ENCODE measurements around the gene LTO1.
"Not testable (repeated sequence)": the region's sequence is repeated elsewhere in the genome, so short reads cannot be mapped to it uniquely, and the experiment has no call there.

Gene LTO1

DNA sequence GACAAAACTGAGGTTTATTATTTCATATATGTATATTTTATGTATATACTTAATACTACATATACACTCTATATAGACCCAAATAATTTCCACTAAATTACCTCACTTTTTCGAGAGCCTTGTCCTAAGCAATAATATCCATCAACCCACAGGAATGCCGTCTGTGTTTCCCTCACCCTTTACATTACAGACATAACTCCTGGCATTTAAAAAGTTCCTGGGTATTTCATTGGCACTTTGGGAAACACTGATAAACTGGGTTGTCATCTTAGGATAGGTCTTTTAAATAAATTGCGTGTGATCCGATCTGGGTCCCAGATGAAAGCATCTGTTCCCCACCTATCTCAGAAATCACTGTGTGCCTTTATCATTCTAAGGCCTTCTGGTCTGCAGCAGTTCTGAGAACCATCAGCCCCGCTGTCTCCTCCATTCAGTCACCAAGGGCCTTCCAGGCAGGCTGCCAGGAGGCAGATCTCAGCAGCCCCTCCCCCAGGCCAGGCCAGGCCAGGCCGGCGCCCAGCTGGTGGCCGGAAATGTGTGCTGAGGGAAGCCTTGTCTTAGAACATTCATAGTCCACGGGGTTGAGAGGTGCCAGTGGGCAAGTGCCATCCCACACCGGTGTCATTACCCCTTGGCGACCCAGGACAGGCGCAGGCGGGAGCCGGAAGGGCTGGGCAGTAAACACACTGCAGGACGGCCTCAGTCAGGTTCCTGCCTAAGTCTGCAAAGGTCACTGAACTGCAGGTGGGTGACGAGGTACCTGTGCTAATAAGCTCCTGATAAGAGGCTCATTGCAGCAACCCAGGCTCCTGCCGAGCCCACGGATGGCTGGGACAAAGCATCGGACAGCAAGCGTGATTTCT, 25.4 kb upstream of the LTO1 start:
- no peak for DNase-seq

DNA sequence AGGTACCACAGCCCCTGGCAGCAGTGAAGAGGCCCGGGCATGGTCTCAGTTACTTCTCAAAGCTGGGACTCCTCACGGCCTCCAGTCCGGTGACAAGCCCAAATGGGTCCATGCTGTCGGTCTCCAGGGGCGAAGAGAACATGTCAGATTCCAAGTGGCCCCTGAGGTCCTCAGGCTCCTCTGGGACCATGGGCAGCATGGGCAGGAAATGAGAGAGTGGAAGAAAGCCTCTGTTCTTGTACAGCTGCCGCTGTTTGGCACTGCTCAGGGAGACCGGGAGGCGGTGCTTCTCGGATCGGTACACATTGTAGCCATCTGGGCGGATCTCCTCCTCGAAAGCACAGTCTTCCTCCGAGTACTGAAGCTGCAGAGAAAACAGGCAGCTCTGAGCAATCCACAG, 24.1 kb upstream of the LTO1 start:
- DNase-seq, result no peak

DNA sequence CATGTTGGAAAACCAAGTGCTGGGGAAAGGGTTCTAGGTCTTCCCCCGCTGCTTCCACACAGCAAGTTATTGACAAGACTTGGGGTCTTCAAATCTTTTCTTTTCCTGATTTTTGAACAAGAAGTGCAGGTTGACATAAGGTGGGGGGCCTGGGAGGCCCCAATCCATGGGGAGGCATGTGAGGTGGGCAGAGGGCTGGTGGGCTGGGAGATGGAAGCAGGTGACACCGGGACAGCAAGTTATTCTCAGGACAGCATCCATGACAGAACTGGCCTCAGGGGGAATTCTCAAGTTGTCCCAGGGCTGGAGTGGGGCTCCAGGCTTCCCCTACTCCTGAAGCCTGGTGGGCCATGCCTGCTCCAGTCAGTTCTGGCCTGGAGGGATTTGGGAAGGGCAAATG, 23.2 kb upstream of the LTO1 start:
- DNase-seq, result no peak

GRCh38 chr11:69697861-69698260, 22.7 kb upstream of the LTO1 start:
- no peak for DNase-seq

GRCh38 chr11:69697469-69697843, 22.3 kb upstream of the LTO1 start:
- DNase-seq, result no peak

DNA sequence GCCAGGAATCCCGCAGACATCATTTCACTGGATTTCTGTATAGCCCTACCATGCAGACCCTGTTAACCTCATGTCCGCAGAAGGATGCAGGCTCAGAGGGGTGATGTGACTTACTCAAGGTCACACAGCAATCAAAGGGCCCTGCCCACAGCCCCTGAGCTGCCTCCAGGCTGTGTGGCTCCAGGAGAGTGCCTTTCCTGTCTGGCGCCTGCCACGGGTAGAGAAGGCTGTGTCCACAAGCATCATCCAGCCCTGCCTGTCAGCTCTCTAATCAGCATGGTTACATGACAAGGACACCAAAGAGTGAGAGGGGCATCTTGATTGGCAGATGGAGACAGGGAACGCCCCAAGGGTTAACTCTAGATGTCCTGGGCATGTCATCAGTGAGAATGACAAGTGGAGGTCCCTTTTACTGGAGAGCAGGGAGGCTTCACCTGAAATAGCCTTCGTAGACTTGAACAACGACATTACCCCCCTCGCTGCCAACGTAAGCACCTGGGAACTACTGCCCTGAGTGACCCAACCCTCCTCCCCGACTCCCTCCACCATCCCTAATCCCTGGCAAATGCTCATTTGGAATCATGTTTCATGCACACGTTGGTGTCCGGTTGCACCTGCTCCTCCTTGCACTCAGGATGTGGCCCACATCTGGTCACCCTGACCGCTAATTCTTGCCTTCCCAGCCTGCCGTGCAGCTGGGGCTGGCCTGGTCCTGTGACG, 21.8 kb upstream of the LTO1 start:
- no peak for DNase-seq

- DNase-seq, result not testable (repeated sequence)
Observed at GRCh38 chr11:69695995-69696394, 20.8 kb upstream of the LTO1 start.

DNA sequence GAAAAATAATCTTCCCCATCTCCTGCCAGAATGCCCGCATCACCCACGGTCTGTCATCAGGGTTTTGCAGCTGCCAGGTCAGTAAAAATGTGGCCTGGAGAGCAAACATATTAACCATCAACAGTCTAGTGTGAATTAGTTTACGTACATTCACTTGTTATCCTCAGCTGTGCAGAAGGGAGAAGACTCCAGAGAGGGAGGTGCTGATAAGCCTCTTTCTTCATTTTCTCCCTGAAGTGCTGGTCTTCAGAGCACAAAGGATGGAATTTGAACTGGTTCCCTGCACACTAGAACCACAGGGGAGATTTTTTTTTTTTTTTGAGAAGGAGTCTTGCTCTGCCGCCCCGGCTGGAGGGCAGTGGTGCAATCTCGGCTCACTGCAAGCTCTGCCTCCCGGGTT, 20.4 kb upstream of the LTO1 start:
- DNase-seq, result no peak

GRCh38 chr11:69694781-69695180, 19.6 kb upstream of the LTO1 start:
- DNase-seq, result no peak

DNA sequence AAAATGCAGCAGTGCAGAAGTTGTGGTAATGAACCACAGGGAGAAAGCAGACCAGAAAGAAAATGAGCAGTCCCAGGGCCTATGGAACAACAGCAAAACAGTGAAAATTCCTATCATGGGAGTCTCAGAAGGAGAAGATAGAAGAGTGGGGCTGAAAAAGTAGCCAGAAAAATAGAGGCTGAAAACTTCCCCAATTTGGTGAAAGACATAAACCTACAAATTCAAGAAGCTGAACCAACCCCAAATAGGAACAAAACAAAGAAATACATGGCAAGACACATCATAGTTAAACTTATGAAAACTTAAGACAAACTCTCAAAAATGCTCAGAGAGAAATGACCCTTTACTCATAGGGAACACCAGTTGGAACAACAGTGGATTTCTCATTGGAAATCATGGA, 17.3 kb upstream of the LTO1 start:
- DNase-seq, result no peak

DNA sequence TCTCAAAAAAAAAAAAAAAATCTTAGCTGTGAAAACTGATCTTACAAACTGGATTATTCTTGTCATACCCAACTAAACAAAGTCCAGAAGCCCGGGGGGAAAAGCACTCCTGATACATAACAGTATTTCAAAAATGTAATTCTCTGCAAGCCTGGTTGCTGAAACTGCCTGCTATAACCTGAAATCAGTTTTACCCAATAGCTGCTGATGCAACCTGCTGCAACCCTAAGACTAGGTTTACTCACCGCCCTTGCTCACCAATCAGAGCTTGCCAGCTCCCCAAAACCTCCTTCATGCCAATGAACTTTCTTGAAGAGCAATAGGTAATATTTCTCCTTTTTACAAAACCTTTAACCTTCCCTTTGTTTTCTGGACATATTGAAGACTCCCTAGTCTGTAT, 16.3 kb upstream of the LTO1 start:
- no peak for DNase-seq

- DNase-seq, result no peak
Observed at GRCh38 chr11:69689484-69690319, 14.5 kb upstream of the LTO1 start.

DNA sequence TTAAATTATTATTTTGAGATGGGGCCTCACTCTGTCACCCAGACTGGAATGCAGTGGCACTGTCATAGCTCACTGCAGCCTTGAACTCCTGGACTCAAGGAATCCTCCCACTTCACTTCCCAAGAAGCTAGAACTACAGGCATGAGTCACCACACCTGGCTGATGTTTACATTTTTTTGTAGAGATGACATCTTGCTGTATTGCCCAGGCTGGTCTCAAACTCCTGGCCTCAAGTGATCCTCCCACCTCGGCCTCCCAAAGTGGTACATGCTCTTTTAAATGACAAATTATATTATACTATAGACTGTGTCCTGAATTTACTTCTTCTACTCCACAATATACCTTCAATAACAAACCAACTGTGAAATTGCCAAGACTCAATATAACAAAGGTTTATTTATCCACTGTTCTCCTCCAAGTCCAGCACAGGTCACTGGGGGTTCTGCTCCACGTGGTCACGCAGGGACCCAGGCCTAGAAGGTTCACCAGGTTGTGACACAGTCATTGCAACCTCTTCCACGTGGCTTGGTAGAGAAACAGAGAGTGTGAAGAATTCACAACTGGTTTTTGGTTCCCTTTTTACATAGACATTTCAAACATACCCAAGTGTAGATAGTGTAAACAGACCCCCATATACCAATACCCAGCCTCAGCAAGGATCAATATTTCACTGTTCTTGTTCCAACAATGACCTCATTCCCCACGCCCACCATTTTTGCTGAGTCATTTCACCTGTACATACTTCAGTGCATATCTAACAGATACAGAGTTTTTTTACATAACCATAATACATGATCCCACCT, 13.0 kb upstream of the LTO1 start:
- not testable (repeated sequence) for DNase-seq

GRCh38 chr11:69686856-69687255, 11.7 kb upstream of the LTO1 start:
- no peak for DNase-seq

- no peak for DNase-seq
Observed at GRCh38 chr11:69686452-69686851, 11.3 kb upstream of the LTO1 start.

DNA sequence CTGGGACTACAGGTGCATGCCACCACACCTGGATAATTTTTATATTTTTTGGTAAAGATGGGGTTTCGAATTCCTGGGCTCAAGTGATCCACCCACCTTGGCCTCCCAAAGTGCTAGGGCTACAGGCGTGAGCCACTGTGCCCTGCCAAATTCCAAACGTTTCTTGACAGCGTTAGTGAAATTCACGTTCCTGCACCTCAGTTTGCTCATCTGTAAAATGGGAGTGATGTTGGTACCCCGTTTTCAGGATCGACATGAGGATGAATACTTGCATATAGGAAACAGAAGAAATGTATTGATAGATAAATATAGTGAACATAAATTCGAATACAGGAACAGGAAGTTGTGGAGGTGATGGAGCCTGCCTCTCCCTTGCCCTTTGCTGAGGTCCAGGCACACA, 10.2 kb upstream of the LTO1 start:
- DNase-seq, result no peak

DNA sequence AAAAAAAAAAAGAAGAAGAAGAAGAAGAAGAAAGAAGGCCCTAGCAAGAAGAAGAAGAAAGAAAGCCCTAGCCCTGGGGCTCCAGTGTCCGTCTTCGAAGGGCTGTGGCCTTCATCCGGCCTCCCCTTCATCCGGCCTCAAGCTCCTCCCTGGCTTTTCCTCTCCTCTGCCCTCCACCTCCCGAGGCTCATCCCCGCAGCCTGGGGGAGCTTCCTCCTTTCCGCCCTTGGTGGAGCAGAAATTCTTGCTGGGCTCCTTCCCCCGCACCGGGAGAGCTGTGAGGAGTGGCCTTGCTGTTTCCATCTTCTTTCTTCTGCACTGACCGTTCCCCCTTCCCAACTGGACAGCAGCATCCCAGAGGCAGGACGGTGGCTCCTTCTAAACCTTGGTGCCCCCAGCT, 9.5 kb upstream of the LTO1 start:
- no peak for DNase-seq

- no peak for DNase-seq
Observed at GRCh38 chr11:69683764-69684333, 8.7 kb upstream of the LTO1 start.

- no peak for DNase-seq
Observed at GRCh38 chr11:69682681-69683326, 7.7 kb upstream of the LTO1 start.

DNA sequence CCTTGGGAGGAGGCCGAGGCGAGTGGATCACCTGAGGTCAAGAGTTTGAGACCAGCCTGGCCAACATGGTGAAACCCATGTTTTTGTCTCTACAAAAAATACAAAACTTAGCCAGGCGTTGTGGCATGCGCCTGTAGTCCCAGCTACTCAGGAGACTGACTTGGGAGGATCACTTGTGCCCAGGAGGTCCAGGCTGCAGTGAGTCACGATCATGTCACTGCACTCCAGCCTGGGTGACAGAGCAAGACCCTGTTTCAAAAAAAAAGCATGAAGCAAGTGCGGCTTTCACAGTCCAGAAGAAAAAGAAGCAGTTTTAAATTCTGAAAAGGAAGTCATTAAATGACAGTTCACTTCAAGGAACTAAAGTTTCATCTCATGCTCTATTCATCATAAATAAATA, 7.1 kb upstream of the LTO1 start:
- no peak for DNase-seq

DNA sequence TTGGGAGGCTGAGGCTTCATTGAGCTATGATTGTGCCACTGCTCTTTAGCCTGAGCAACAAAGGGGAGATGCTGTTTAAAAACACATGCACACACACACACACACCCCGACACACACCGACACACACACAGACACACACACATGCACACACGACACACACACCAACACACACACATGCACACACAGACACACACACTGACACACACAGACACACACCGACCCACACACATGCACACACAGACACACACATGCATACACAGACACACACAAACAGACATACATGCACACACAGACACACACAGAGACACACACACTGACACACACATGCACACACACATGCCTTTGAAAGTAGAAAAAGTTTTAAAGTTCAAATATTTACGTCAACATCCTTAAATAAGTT, 5.5 kb upstream of the LTO1 start:
- DNase-seq, result no peak

GRCh38 chr11:69677749-69678148, 2.6 kb upstream of the LTO1 start:
- DNase-seq, result no peak
